Effector memory CD8-positive, alpha-beta T cell (primary cell): ENCODE data around the gene BST1.

Experiments
- ATAC-seq: fragments of 150-1000 bp; cut with Tn5 transposase; replicated peaks from 2 replicates; pipeline ENCODE4 v1.10.0; 2021; ENCODE audit warnings: mild to moderate bottlenecking, moderate library complexity
- DNase-seq, 3 experiments: peaks; one replicate each; pipeline ENCODE4 v3.0.0; 2021
- H3K27ac Mint-ChIP-seq, 2 donors: one replicate each; pipeline ENCODE4 v1.8.0; 2022; ENCODE audit warnings: mild to moderate bottlenecking in 2 of 2, mixed read lengths in 2 of 2, moderate library complexity in 2 of 2
- H3K27me3 Mint-ChIP-seq, 2 donors: one replicate each; pipeline ENCODE4 v1.8.0; 2022; ENCODE audit warnings: mixed read lengths in 2 of 2
- H3K36me3 Mint-ChIP-seq: one replicate; pipeline ENCODE4 v1.8.0; 2022; ENCODE audit warnings: mild to moderate bottlenecking, moderate library complexity, mixed read lengths; ENCODE audit not compliant: insufficient read depth
- H3K4me1 Mint-ChIP-seq, 2 donors: one replicate each; pipeline ENCODE4 v1.8.0; 2022; ENCODE audit warnings: low read depth in 2 of 2, mixed read lengths in 2 of 2
- H3K4me3 Mint-ChIP-seq, 2 donors: one replicate each; pipeline ENCODE4 v1.8.0; 2022; ENCODE audit warnings: mild to moderate bottlenecking in 2 of 2, mixed read lengths in 2 of 2, moderate library complexity in 2 of 2
- H3K9me3 Mint-ChIP-seq, 2 donors: one replicate each; pipeline ENCODE4 v1.8.0; 2022; ENCODE audit warnings: mixed read lengths in 2 of 2
- total RNA-seq, 9 experiments: gene quantifications; one replicate each; lab custom pipeline; 2026; lab: John Stamatoyannopoulos, UW

Gene BST1
- total RNA-seq, result 0 to 0.67 (median 0.13) reads per million in 9 experiments

- H3K4me3 Mint-ChIP-seq, result peak within 1 kb of the TSS; percentile 86 to 87
- peak within 1 kb of the TSS; percentile 30 to 88 for H3K27ac Mint-ChIP-seq
- DNase-seq (peak; percentile 35 to 46 (median 39)), ATAC-seq (peak; percentile 85)
- H3K9me3 Mint-ChIP-seq, result no peaks in the 10 kb centered on the region
- peaks cover 15 to 17% of the 10 kb centered on the region in 2 donors for H3K4me1 Mint-ChIP-seq
- H3K27me3 Mint-ChIP-seq, result peaks cover 12 to 30% of the 10 kb centered on the region in 2 donors
- H3K36me3 Mint-ChIP-seq, result peaks cover 3% of the 10 kb centered on the region
Observed at GRCh38 chr4:15702941-15703403, at the start of gene BST1. BST1 (plus strand) TSS chr4:15703065; CDS start chr4:15703145, 80 bp downstream.

- Mint-ChIP-seq H3K9me3 (no peaks in the 10 kb centered on the region), H3K36me3 (peaks cover 21% of the 10 kb centered on the region), H3K27ac (peak overlapping the region; percentile 94 to 98), H3K4me3 (peak overlapping the region; percentile 98), H3K4me1 (peaks cover 35 to 42% of the 10 kb centered on the region in 2 donors), H3K27me3 (no peaks in the 10 kb centered on the region)
- DNase-seq, result no peak
- no peak for ATAC-seq
Observed at GRCh38 chr4:15653420-15653819, 49.4 kb upstream of the BST1 start.

GRCh38 chr4:15653864-15654592 is 48.8 kb upstream of the BST1 start:
- no peak for DNase-seq
- Mint-ChIP-seq H3K27ac (peak overlapping the region; percentile 94 to 98), H3K27me3 (no peaks in the 10 kb centered on the region), H3K9me3 (no peaks in the 10 kb centered on the region), H3K36me3 (peaks cover 21% of the 10 kb centered on the region), H3K4me3 (peak overlapping the region; percentile 98), H3K4me1 (peaks cover 32 to 36% of the 10 kb centered on the region in 2 donors)
- no peak for ATAC-seq

- ATAC-seq (peak; percentile 62), DNase-seq (peak in 2 of 3 experiments; percentile 9 to 18)
- peaks cover 31 to 32% of the 10 kb centered on the region in 2 donors for H3K4me1 Mint-ChIP-seq
- peak overlapping the region; percentile 94 to 98 for H3K27ac Mint-ChIP-seq
- H3K27me3 Mint-ChIP-seq, result no peaks in the 10 kb centered on the region
- no peaks in the 10 kb centered on the region for H3K9me3 Mint-ChIP-seq
- H3K36me3 Mint-ChIP-seq, result peaks cover 21% of the 10 kb centered on the region
- H3K4me3 Mint-ChIP-seq, result peak overlapping the region; percentile 98
Observed at GRCh38 chr4:15654593-15655222, 48.2 kb upstream of the BST1 start.

GRCh38 chr4:15655223-15656037 is 47.4 kb upstream of the BST1 start, which contains the start of gene FBXL5:
FBXL5 (minus strand) TSS chr4:15655357; CDS start chr4:15655287, 70 bp downstream.
- DNase-seq, result peak; percentile 72 to 86 (median 80)
- Mint-ChIP-seq H3K27me3 (no peaks in the 10 kb centered on the region), H3K27ac (peak within 1 kb of the TSS; percentile 94 to 98), H3K9me3 (no peaks in the 10 kb centered on the region), H3K36me3 (peaks cover 21% of the 10 kb centered on the region), H3K4me1 (peaks cover 24 to 25% of the 10 kb centered on the region in 2 donors), H3K4me3 (peak within 1 kb of the TSS; percentile 98)
- peak; percentile 82 for ATAC-seq

GRCh38 chr4:15656038-15656470 is 46.8 kb upstream of the BST1 start:
- Mint-ChIP-seq H3K4me3 (peak overlapping the region; percentile 89 to 98), H3K27me3 (no peaks in the 10 kb centered on the region), H3K27ac (peak overlapping the region; percentile 94 to 98), H3K9me3 (no peaks in the 10 kb centered on the region), H3K36me3 (peaks cover 21% of the 10 kb centered on the region), H3K4me1 (peaks cover 21% of the 10 kb centered on the region in 2 donors)
- ATAC-seq, result no peak
- no peak for DNase-seq

GRCh38 chr4:15657366-15657765 is 45.5 kb upstream of the BST1 start:
- Mint-ChIP-seq H3K27me3 (no peaks in the 10 kb centered on the region), H3K27ac (no peak overlapping the region), H3K4me1 (peaks cover 17% of the 10 kb centered on the region in 2 donors), H3K36me3 (peaks cover 21% of the 10 kb centered on the region), H3K9me3 (no peaks in the 10 kb centered on the region), H3K4me3 (no peak overlapping the region)
- no peak for DNase-seq
- ATAC-seq, result no peak

GRCh38 chr4:15658136-15658770 is 44.6 kb upstream of the BST1 start:
- peaks cover 21% of the 10 kb centered on the region for H3K36me3 Mint-ChIP-seq
- H3K27me3 Mint-ChIP-seq, result no peaks in the 10 kb centered on the region
- H3K4me3 Mint-ChIP-seq, result no peak overlapping the region
- H3K27ac Mint-ChIP-seq, result no peak overlapping the region
- DNase-seq (no peak), ATAC-seq (no peak)
- peaks cover 13 to 17% of the 10 kb centered on the region in 2 donors for H3K4me1 Mint-ChIP-seq
- H3K9me3 Mint-ChIP-seq, result no peaks in the 10 kb centered on the region

- ATAC-seq (no peak), DNase-seq (no peak)
- Mint-ChIP-seq H3K9me3 (no peaks in the 10 kb centered on the region), H3K36me3 (peaks cover 21% of the 10 kb centered on the region), H3K4me3 (no peak overlapping the region), H3K27me3 (no peaks in the 10 kb centered on the region), H3K27ac (no peak overlapping the region), H3K4me1 (peaks cover 8 to 12% of the 10 kb centered on the region in 2 donors)
Observed at GRCh38 chr4:15658781-15659180, 44.1 kb upstream of the BST1 start.

- no peak for ATAC-seq
- Mint-ChIP-seq H3K4me1 (peaks cover 0 to 4% of the 10 kb centered on the region in 2 donors), H3K36me3 (peaks cover 12% of the 10 kb centered on the region), H3K9me3 (no peaks in the 10 kb centered on the region), H3K27me3 (no peaks in the 10 kb centered on the region), H3K27ac (no peak overlapping the region), H3K4me3 (no peak overlapping the region)
- no peak for DNase-seq
Observed at GRCh38 chr4:15659768-15660570, 42.9 kb upstream of the BST1 start.

- Mint-ChIP-seq H3K4me3 (no peak overlapping the region), H3K9me3 (no peaks in the 10 kb centered on the region), H3K27ac (no peak overlapping the region), H3K4me1 (peaks cover 0 to 4% of the 10 kb centered on the region in 2 donors), H3K36me3 (no peaks in the 10 kb centered on the region), H3K27me3 (no peaks in the 10 kb centered on the region)
- no peak for DNase-seq
- ATAC-seq, result no peak
Observed at GRCh38 chr4:15665753-15666365, 37.0 kb upstream of the BST1 start.

- peaks cover 0 to 4% of the 10 kb centered on the region in 2 donors for H3K4me1 Mint-ChIP-seq
- H3K27me3 Mint-ChIP-seq, result no peaks in the 10 kb centered on the region
- no peak overlapping the region for H3K27ac Mint-ChIP-seq
- no peaks in the 10 kb centered on the region for H3K9me3 Mint-ChIP-seq
- H3K36me3 Mint-ChIP-seq, result no peaks in the 10 kb centered on the region
- DNase-seq, result no peak
- no peak for ATAC-seq
- no peak overlapping the region for H3K4me3 Mint-ChIP-seq
Observed at GRCh38 chr4:15667006-15667405, 35.9 kb upstream of the BST1 start.
